IMR-90 (cell line): ENCODE results near the gene MYCBP2. TPM values are rescaled to one million over a fixed set of nuclear protein-coding genes. Genes with fewer than 3 reads are reported as not detected.

Experiments used
- ATAC-seq: fragments of 200-7000 bp; cut with Tn5 transposase; 2 replicates; pipeline ENCODE4 v1.9.1; 2020; ENCODE audit warnings: low read depth, mild to moderate bottlenecking, moderate library complexity
- BruUV-seq: library from RNA; stranded (reverse); fragments of 400-500 nt; replicated peaks from 2 replicates; lab custom pipeline; 2021; lab: Mats Ljungman, UMichigan
- CTCF ChIA-PET: fragments of 300-600 bp; formaldehyde crosslinking; extraction: SDS; loops from one replicate; lab custom pipeline; 2021; ENCODE audit warnings: antibody characterized with exemption; lab: Yijun Ruan, JAX
- POLR2A ChIA-PET: fragments of 300-600 bp; sonication (Branson Sonifier 250); formaldehyde crosslinking; loops from one replicate; lab custom pipeline; 2022; ENCODE audit warnings: antibody characterized with exemption; ENCODE audit not compliant: unreplicated experiment; lab: Charles Lee
- DNase-seq: peaks from one replicate; pipeline ENCODE4 v3.0.0; 2013
- H2AFZ ChIP-seq: replicated peaks from 2 replicates; pipeline ENCODE3; 2013; ENCODE audit warnings: low read length, mild to moderate bottlenecking; ENCODE audit not compliant: poor library complexity
- H2AK5ac ChIP-seq: 2 replicates; pipeline ENCODE4 v1.6.1; 2013; ENCODE audit warnings: low read depth, low read length, inconsistent platforms
- H2AK9ac ChIP-seq: replicated peaks from 2 replicates; pipeline ENCODE3; 2013; ENCODE audit warnings: mild to moderate bottlenecking, low read depth, low read length, moderate library complexity; ENCODE audit not compliant: poor library complexity
- H2BK120ac ChIP-seq: 2 replicates; pipeline ENCODE4 v1.6.1; 2013; ENCODE audit warnings: low read depth, low read length, inconsistent platforms
- H2BK15ac ChIP-seq: 3 replicates; pipeline ENCODE4 v1.6.1; 2013; ENCODE audit warnings: low read depth, low read length, inconsistent platforms
- H2BK20ac ChIP-seq: 2 replicates; pipeline ENCODE4 v1.6.1; 2013; ENCODE audit warnings: low read depth, mild to moderate bottlenecking, inconsistent platforms, low read length, moderate library complexity
- H2BK5ac ChIP-seq: 2 replicates; pipeline ENCODE4 v1.6.1; 2013; ENCODE audit warnings: mild to moderate bottlenecking, low read depth, low read length, inconsistent platforms; ENCODE audit not compliant: poor library complexity, severe bottlenecking
- H3K14ac ChIP-seq: replicated peaks from 2 replicates; pipeline ENCODE4 v1.6.1; 2013; ENCODE audit warnings: low read depth, low read length, inconsistent platforms
- H3K18ac ChIP-seq: 2 replicates; pipeline ENCODE4 v1.6.1; 2013; ENCODE audit warnings: low read depth, low read length, control low read depth
- H3K23ac ChIP-seq: 2 replicates; pipeline ENCODE4 v1.6.1; 2013; ENCODE audit warnings: low read depth, low read length, inconsistent platforms
- H3K27ac ChIP-seq: 2 replicates; pipeline ENCODE4 v1.5.1; 2013; ENCODE audit warnings: mild to moderate bottlenecking, control low read depth, low read length; ENCODE audit not compliant: insufficient read depth
- H3K27me3 ChIP-seq: 2 replicates; pipeline ENCODE4 v1.6.1; 2013; ENCODE audit warnings: low read length; ENCODE audit not compliant: control insufficient read depth, insufficient read depth
- H3K36me3 ChIP-seq: 2 replicates; pipeline ENCODE4 v1.6.1; 2013; ENCODE audit warnings: low read length, mixed read lengths; ENCODE audit not compliant: control insufficient read depth, insufficient read depth
- H3K4ac ChIP-seq: 2 replicates; pipeline ENCODE4 v1.6.1; 2013; ENCODE audit warnings: low read depth, low read length, inconsistent platforms
- H3K4me1 ChIP-seq: 2 replicates; pipeline ENCODE4 v1.6.1; 2013; ENCODE audit warnings: low read length, mixed read lengths; ENCODE audit not compliant: control insufficient read depth, insufficient read depth
- H3K4me2 ChIP-seq: 2 replicates; pipeline ENCODE4 v1.6.1; 2013; ENCODE audit warnings: low read depth, mild to moderate bottlenecking, control low read depth, low read length, moderate library complexity
- H3K4me3 ChIP-seq: 2 replicates; pipeline ENCODE4 v1.5.1; 2013; ENCODE audit warnings: low read depth, mild to moderate bottlenecking, control low read depth, low read length, moderate library complexity; ENCODE audit not compliant: insufficient read depth
- H3K56ac ChIP-seq: 2 replicates; pipeline ENCODE4 v1.6.1; 2013; ENCODE audit warnings: low read length, inconsistent platforms; ENCODE audit not compliant: insufficient read depth; ENCODE audit errors: extremely low read depth
- H3K79me1 ChIP-seq, 2 experiments: 2 replicates each; pipeline ENCODE4 v1.6.1; 2013; ENCODE audit warnings: low read length in 2 of 2, inconsistent platforms in 1 of 2, low read depth in 1 of 2
- H3K9ac ChIP-seq: 2 replicates; pipeline ENCODE4 v1.6.1; 2013; ENCODE audit warnings: low read depth, low read length, control low read depth
- H3K9me1 ChIP-seq: 2 replicates; pipeline ENCODE4 v1.6.1; 2013; ENCODE audit warnings: low read length, inconsistent platforms; ENCODE audit not compliant: insufficient read depth
- H3K9me3 ChIP-seq: 2 replicates; pipeline ENCODE4 v1.6.1; 2013; ENCODE audit warnings: low read length; ENCODE audit not compliant: control insufficient read depth, insufficient read depth
- H4K20me1 ChIP-seq: 2 replicates; pipeline ENCODE4 v1.6.1; 2013; ENCODE audit warnings: low read length, inconsistent platforms; ENCODE audit not compliant: insufficient read depth
- H4K5ac ChIP-seq: 2 replicates; pipeline ENCODE4 v1.6.1; 2013; ENCODE audit warnings: mild to moderate bottlenecking, low read depth, low read length, control low read depth
- H4K8ac ChIP-seq, 2 experiments: 2 replicates each; pipeline ENCODE4 v1.6.1; 2013; ENCODE audit warnings: low read depth in 2 of 2, low read length in 2 of 2, control low read depth in 1 of 2, inconsistent platforms in 1 of 2
- H4K91ac ChIP-seq: 2 replicates; pipeline ENCODE4 v1.6.1; 2013; ENCODE audit warnings: low read depth, low read length, inconsistent platforms; ENCODE audit not compliant: insufficient read depth
- CTCF ChIP-seq: conservative IDR thresholded peaks from 2 replicates; pipeline ENCODE4 v1.5.1; 2012; ENCODE audit warnings: mild to moderate bottlenecking, low read depth, low read length, improper control_type of control experiment
- MAZ ChIP-seq: IDR thresholded peaks from 2 replicates; pipeline ENCODE4 v1.6.1; 2012; ENCODE audit warnings: low read depth, mild to moderate bottlenecking, low read length, improper control_type of control experiment, moderate library complexity, borderline replicate concordance
- MXI1 ChIP-seq: IDR thresholded peaks from 2 replicates; pipeline ENCODE4 v1.6.1; 2012; ENCODE audit warnings: low read depth, mild to moderate bottlenecking, low read length, moderate library complexity, borderline replicate concordance
- RAD21 ChIP-seq: IDR thresholded peaks from 2 replicates; pipeline ENCODE4 v1.6.1; 2012; ENCODE audit warnings: low read length, improper control_type of control experiment
- WGBS, 2 experiments: methylation state at CpG; one replicate each; pipeline versions ENCODE4 v1.1.5 to v1.1.7; 2013; ENCODE audit warnings: missing lambda C conversion rate in 2 of 2; ENCODE audit not compliant: insufficient read length in 1 of 2; ENCODE audit errors: extremely low coverage in 2 of 2; 5-methylcytosine and 5-hydroxymethylcytosine counted together
- dilution Hi-C: fragments of 300-500 bp; cut with HindIII; formaldehyde crosslinking; loops from one replicate; pipeline ENCODE4 v1.14.3; 2018; ENCODE audit warnings: low sequenced_read_pairs; ENCODE audit not compliant: unreplicated experiment
- in situ Hi-C: fragments of 300-500 bp; cut with MboI; formaldehyde crosslinking; loops from 3 replicates; pipeline ENCODE4 v1.14.3; 2019; ENCODE audit warnings: low sequenced_read_pairs, inconsistent platforms, mixed read lengths
- intact Hi-C: fragments of 100-400 bp; cut with micrococcal nuclease; formaldehyde crosslinking; loops from 2 replicates; pipeline ENCODE4 v1.10.0; 2022
- polyA plus RNA-seq, 3 experiments: library from polyadenylated mRNA; depleted of rRNA; stranded (reverse); fragments of >200 nt; gene quantifications; 2 replicates each; pipeline ENCODE4 v1.2.3, GENCODE V29; 2012; ENCODE audit warnings: low replicate concordance in 1 of 3
- total RNA-seq: library from RNA; depleted of rRNA; stranded (reverse); fragments of >200 nt; gene quantifications from 2 replicates; pipeline ENCODE4 v1.2.3, GENCODE V29; 2012

MYCBP2 gene
- total and polyA plus RNA-seq, 2 of the 4 experiments (the other 2 are of a cell fraction): 20.1 to 43.2 TPM

GRCh38 chr13:77269141-77269540 lies 57.8 kb downstream of the MYCBP2 start:
- Histone ChIP-seq H3K4me2 (no peak overlapping the region), H2AFZ (no peak overlapping the region), H3K9me3 (no peaks in the 10 kb centered on the region), H3K18ac (no peak overlapping the region), H4K5ac (no peak overlapping the region), H3K79me1 (peaks cover 0 to 6% of the 10 kb centered on the region in 2 experiments; a peak in 2 of 4 replicates), H2AK5ac (no peak overlapping the region), H4K8ac (no peak overlapping the region), H3K14ac (no peak overlapping the region), H4K20me1 (no peaks in the 10 kb centered on the region), H3K36me3 (peaks cover 13% of the 10 kb centered on the region), H2BK15ac (no peak overlapping the region), H2BK20ac (no peak overlapping the region), H3K9ac (no peak overlapping the region), H3K4me1 (no peaks in the 10 kb centered on the region), H3K23ac (no peak overlapping the region), H2AK9ac (no peak overlapping the region), H4K91ac (no peak overlapping the region), H2BK120ac (no peak overlapping the region), H3K27me3 (no peaks in the 10 kb centered on the region), H3K56ac (no peak overlapping the region), H3K4me3 (no peak overlapping the region), H2BK5ac (no peak overlapping the region), H3K9me1 (no peaks in the 10 kb centered on the region; the same call in 1 of the 2 replicates), H3K27ac (no peak overlapping the region), H3K4ac (no peak overlapping the region)
- no peak for DNase-seq
- in situ Hi-C loops (no loop called here), intact Hi-C loops (no loop called here), dilution Hi-C loops (no loop called here)
- CTCF ChIA-PET: interaction anchor here (0.7 kb wide), 1 partner anchor 505 kb away, joined by 4 read pairs; no protein-coding TSS in a partner anchor
- no TSS peak for BruUV-seq
- WGBS, 2 experiments: no CpG with 5 or more reads among the region's 1 CpG
- POLR2A ChIA-PET: no interaction called here
- no peak for ATAC-seq
- TF ChIP-seq RAD21 (no peak), CTCF (no peak), MAZ (no peak), MXI1 (no peak)
